SK-N-SH (cell line): ENCODE measurements around the gene RAB17. TPM values are rescaled to one million over a fixed set of nuclear protein-coding genes. Genes with fewer than 3 reads are reported as not detected.

ENCODE experiments used
- CTCF ChIA-PET: fragments of 300-600, 350-600 bp; formaldehyde crosslinking; extraction: SDS; loops from one replicate; lab custom pipeline; 2021; lab: Yijun Ruan, JAX
- POLR2A ChIA-PET: fragments of 350-600 bp; sonication (Branson Sonifier 250); formaldehyde crosslinking; extraction: SDS; loops from one replicate; lab custom pipeline; 2020; ENCODE audit warnings: antibody characterized with exemption, inconsistent platforms; lab: Yijun Ruan, JAX
- DNase-seq: peaks from one replicate; pipeline ENCODE4 v3.0.0; 2012
- H2AFZ ChIP-seq: fragments of 200-600 bp; sonication (generic); 2 replicates; pipeline ENCODE4 v1.8.1; 2016; ENCODE audit warnings: antibody characterized with exemption, mild to moderate bottlenecking, low read depth
- H3F3A ChIP-seq: fragments of 200-600 bp; sonication (generic); replicated peaks from 2 replicates; pipeline ENCODE3; 2016; ENCODE audit warnings: antibody characterized with exemption, mild to moderate bottlenecking; ENCODE audit not compliant: insufficient read depth
- H3K27ac ChIP-seq, 2 experiments: fragments of 200-500 bp in 1 of 2; fragments of 200-600 bp in 1 of 2; sonication (Bioruptor generic) in 1 of 2; sonication (generic), shearing (Covaris generic) in 1 of 2; 2 replicates each; pipeline versions ENCODE4 v1.5.1 to v1.6.1; 2014 to 2016; ENCODE audit warnings: low read depth in 2 of 2, inconsistent platforms in 1 of 2, low read length in 1 of 2, mild to moderate bottlenecking in 1 of 2, mixed read lengths in 1 of 2
- H3K27me3 ChIP-seq: fragments of 200-600 bp; sonication (generic), shearing (Covaris generic); 2 replicates; pipeline ENCODE4 v1.6.1; 2016; ENCODE audit warnings: mixed run types; ENCODE audit not compliant: insufficient read depth
- H3K36me3 ChIP-seq, 2 experiments: fragments of 200-500 bp in 1 of 2; fragments of 200-600 bp in 1 of 2; sonication (Bioruptor generic) in 1 of 2; sonication (generic) in 1 of 2; replicated peaks in 1 of 2; 2 replicates each; pipeline versions ENCODE3 to v1.5.1; 2014 to 2016; ENCODE audit warnings: low read length in 1 of 2, mild to moderate bottlenecking in 1 of 2; ENCODE audit not compliant: insufficient read depth in 2 of 2, control insufficient read depth in 1 of 2
- H3K4me1 ChIP-seq, 2 experiments: fragments of 200-500 bp in 1 of 2; fragments of 200-600 bp in 1 of 2; sonication (Bioruptor generic) in 1 of 2; sonication (generic), shearing (Covaris generic) in 1 of 2; 2 replicates each; pipeline versions ENCODE4 v1.5.1 to v1.6.1; 2014 to 2016; ENCODE audit warnings: low read depth in 1 of 2, low read length in 1 of 2, mixed run types in 1 of 2; ENCODE audit not compliant: insufficient read depth in 2 of 2, control insufficient read depth in 1 of 2
- H3K4me2 ChIP-seq: fragments of 200-600 bp; sonication (generic), shearing (Covaris generic); 2 replicates; pipeline ENCODE4 v1.6.1; 2017; ENCODE audit warnings: mixed run types
- H3K4me3 ChIP-seq, 2 experiments: fragments of 200-500 bp in 1 of 2; fragments of 200-600 bp in 1 of 2; sonication (Bioruptor generic) in 1 of 2; sonication (generic), shearing (Covaris generic) in 1 of 2; 2 replicates each; pipeline versions ENCODE4 v1.5.1 to v1.8.1; 2014 to 2016; ENCODE audit warnings: low read depth in 2 of 2, inconsistent platforms in 1 of 2, low read length in 1 of 2, mild to moderate bottlenecking in 1 of 2, mixed read lengths in 1 of 2, moderate library complexity in 1 of 2
- H3K79me2 ChIP-seq: fragments of 200-600 bp; sonication (generic); 2 replicates; pipeline ENCODE4 v1.8.1; 2017; ENCODE audit warnings: mild to moderate bottlenecking; ENCODE audit not compliant: insufficient read depth
- H3K9ac ChIP-seq: fragments of 200-600 bp; sonication (generic); 2 replicates; pipeline ENCODE4 v1.6.1; 2017; ENCODE audit warnings: mixed run types
- H3K9me2 ChIP-seq: fragments of 200-600 bp; sonication (generic); 2 replicates; pipeline ENCODE4 v1.6.1; 2017; ENCODE audit warnings: mixed run types
- H3K9me3 ChIP-seq: fragments of 200-600 bp; sonication (generic); 2 replicates; pipeline ENCODE4 v1.6.1; 2017; ENCODE audit warnings: mixed run types, mild to moderate bottlenecking, moderate library complexity
- H4K20me1 ChIP-seq: fragments of 200-600 bp; sonication (generic); 2 replicates; pipeline ENCODE4 v1.6.1; 2017; ENCODE audit warnings: mild to moderate bottlenecking, mixed run types; ENCODE audit not compliant: insufficient read depth
- CHD2 ChIP-seq: fragments of 150-350 bp; IDR thresholded peaks from 2 replicates; pipeline ENCODE4 v1.6.1; 2018; ENCODE audit warnings: low read length; ENCODE audit not compliant: partially characterized antibody
- EZH2phosphoT487 ChIP-seq: fragments of 200-600 bp; sonication (generic); IDR thresholded peaks from 2 replicates; pipeline ENCODE4 v1.6.1; 2017; ENCODE audit warnings: low read depth, mixed run types, mild to moderate bottlenecking, antibody characterized with exemption, moderate library complexity, borderline replicate concordance
- FOXM1 ChIP-seq: IDR thresholded peaks from 2 replicates; pipeline ENCODE4 v1.4.0; 2012; ENCODE audit warnings: low read depth, mild to moderate bottlenecking
- GABPA ChIP-seq: IDR thresholded peaks from 2 replicates; pipeline ENCODE4 v1.4.0; 2012; ENCODE audit warnings: low read depth, mild to moderate bottlenecking
- NFIC ChIP-seq: IDR thresholded peaks from 2 replicates; pipeline ENCODE4 v1.4.0; 2012; ENCODE audit warnings: borderline replicate concordance
- POLR2AphosphoS5 ChIP-seq: IDR thresholded peaks from 2 replicates; pipeline ENCODE4 v1.6.1; 2012; ENCODE audit warnings: low read depth, low read length
- RCOR1 ChIP-seq: fragments of 150-350 bp; IDR thresholded peaks from 2 replicates; pipeline ENCODE4 v1.6.1; 2017; ENCODE audit warnings: antibody characterized with exemption, low read length
- RFX5 ChIP-seq: IDR thresholded peaks from 2 replicates; pipeline ENCODE4 v1.6.1; 2012; ENCODE audit warnings: mild to moderate bottlenecking, improper control_type of control experiment, low read length
- SMC3 ChIP-seq: IDR thresholded peaks from 2 replicates; pipeline ENCODE4 v1.6.1; 2012; ENCODE audit warnings: low read depth, low read length, improper control_type of control experiment
- TAF1 ChIP-seq: IDR thresholded peaks from 2 replicates; pipeline ENCODE4 v1.6.1; 2012; ENCODE audit warnings: low read depth, mild to moderate bottlenecking, low read length, moderate library complexity, borderline replicate concordance
- TEAD4 ChIP-seq: IDR thresholded peaks from 2 replicates; pipeline ENCODE4 v1.4.0; 2012; ENCODE audit warnings: mild to moderate bottlenecking, borderline replicate concordance; ENCODE audit not compliant: insufficient read depth
- YY1 ChIP-seq: IDR thresholded peaks from 2 replicates; pipeline ENCODE4 v1.4.0; 2012; ENCODE audit warnings: low read depth, mild to moderate bottlenecking
- WGBS: methylation state at CpG from one replicate; pipeline ENCODE4 v1.1.6; 2017; ENCODE audit warnings: low lambda C conversion rate; 5-methylcytosine and 5-hydroxymethylcytosine counted together
- polyA plus RNA-seq, 3 experiments: library from polyadenylated mRNA; depleted of rRNA; stranded (reverse); fragments of >200 nt; gene quantifications; 2 replicates each; pipeline ENCODE4 v1.2.3, GENCODE V29; 2012
- TF ChIP-seq, protein P1 (sequence below): IDR thresholded peaks from 2 replicates; pipeline ENCODE4; 2012

RAB17 gene
- polyA plus RNA-seq, 1 of the 3 experiments (the other 2 are of a cell fraction) = 0.10 TPM

DNA sequence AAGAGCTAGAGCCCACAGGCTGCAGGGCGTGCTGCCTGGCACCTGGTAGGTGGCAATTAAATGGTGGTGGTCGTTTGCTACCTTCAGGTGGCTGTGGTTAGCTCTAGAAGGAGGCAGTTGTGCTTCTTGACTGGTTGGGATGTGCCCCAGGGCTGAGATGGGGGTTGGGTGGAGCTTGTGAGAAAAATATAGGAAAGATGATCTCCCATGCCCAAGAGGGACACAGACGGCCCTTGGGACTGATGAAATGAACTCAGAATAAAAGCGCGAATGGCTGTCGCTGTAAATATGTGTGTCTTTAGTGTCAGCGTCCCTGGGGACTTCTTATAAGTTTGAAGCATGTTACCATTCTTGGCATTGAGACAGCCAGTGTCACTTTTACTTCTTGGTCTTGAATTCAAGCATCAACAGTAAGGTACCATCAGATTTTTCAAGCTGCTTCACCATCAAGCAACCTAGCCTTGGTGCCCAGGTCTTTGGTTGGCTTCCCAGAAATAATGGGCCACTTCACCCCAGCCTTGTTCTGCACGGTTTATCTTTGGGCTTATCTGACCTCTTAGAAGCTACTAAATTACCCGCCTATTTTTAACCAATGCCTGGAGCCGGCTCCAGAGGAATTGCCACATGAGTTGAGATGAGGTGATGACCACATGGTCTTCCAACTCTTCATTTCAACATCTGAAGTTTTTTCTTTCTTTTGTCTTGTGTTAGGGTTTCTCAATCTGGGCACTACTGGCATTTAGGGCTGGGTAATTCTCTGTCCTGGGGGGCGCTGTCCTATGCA, 48.7 kb upstream of the RAB17 start:
- WGBS = 87% methylated on average over 11 of the region's 11 CpGs
- no peak overlapping the region for H3K27ac ChIP-seq
- no peak overlapping the region for H3K9ac ChIP-seq
- CTCF ChIA-PET = interaction anchor here (1.0 to 2.1 kb wide), 7 partner anchors 11 to 126 kb away, joined by 3 to 7 read pairs (median 4); no protein-coding TSS in a partner anchor
- no peak for TF ChIP-seq RCOR1
- no peak for TF ChIP-seq POLR2AphosphoS5
- TF ChIP-seq SMC3 = no peak
- TF ChIP-seq YY1 = no peak
- TF ChIP-seq TEAD4 = no peak
- no peak for TF ChIP-seq GABPA
- H3K27me3 ChIP-seq = no peaks in the 10 kb centered on the region; the same call in 1 of the 2 replicates
- H3K4me1 ChIP-seq = no peaks in the 10 kb centered on the region; a peak in 1 of 4 replicates
- 0 out of 2 replicates have a peak, but pooled peaks cover 4% of the 10 kb centered on the region for H3K9me3 ChIP-seq
- no peak overlapping the region for H3K4me3 ChIP-seq
- no peaks in the 10 kb centered on the region for H3K9me2 ChIP-seq
- POLR2A ChIA-PET = no interaction called here
- H3F3A ChIP-seq = peaks cover 3% of the 10 kb centered on the region
- no peaks in the 10 kb centered on the region for H4K20me1 ChIP-seq
- peaks cover 4 to 17% of the 10 kb centered on the region in 2 experiments for H3K36me3 ChIP-seq
- no peak for DNase-seq
- H3K79me2 ChIP-seq = peaks cover 93% of the 10 kb centered on the region
- no peak overlapping the region for H2AFZ ChIP-seq
- no peak overlapping the region for H3K4me2 ChIP-seq

DNA sequence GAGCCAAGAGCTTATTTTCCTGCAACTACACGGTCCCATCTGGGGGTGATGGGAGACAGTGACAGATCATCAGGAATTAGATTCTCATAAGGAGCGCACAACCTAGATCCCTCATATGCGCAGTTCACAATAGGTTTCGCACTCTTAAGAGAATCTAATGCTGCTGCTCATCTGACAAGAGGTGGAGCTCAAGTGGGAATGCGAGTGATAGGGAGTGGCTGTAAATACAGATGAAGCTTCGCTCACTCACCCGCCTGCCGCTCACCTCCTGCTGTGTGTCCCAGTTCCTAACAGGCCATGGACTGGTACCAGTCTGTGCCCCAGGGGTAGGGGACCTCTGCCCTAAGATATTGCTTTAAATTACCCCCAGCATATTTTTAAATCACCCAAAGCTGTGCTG, 47.6 kb upstream of the RAB17 start:
- DNase-seq = no peak
- no peak overlapping the region for H3K4me2 ChIP-seq
- peaks cover 93% of the 10 kb centered on the region for H3K79me2 ChIP-seq
- WGBS = 95% methylated on average over 8 of the region's 8 CpGs
- no peak overlapping the region for H2AFZ ChIP-seq
- H3K4me3 ChIP-seq = no peak overlapping the region
- no peak overlapping the region for H3K27ac ChIP-seq
- H3K36me3 ChIP-seq = peaks cover 2 to 23% of the 10 kb centered on the region in 2 experiments
- 0 out of 2 replicates have a peak, but pooled peaks cover 4% of the 10 kb centered on the region for H3K9me3 ChIP-seq
- CTCF ChIA-PET = interaction anchor here (1.6 to 2.1 kb wide), 3 partner anchors 10 to 109 kb away, joined by 4 to 7 read pairs (median 6); no protein-coding TSS in a partner anchor
- H3K9me2 ChIP-seq = no peaks in the 10 kb centered on the region
- TF ChIP-seq YY1 (no peak), FOXM1 (no peak), EZH2phosphoT487 (no peak), RFX5 (no peak), RCOR1 (no peak), CHD2 (no peak), NFIC (no peak), TAF1 (no peak)
- TF ChIP-seq, protein P1, sequence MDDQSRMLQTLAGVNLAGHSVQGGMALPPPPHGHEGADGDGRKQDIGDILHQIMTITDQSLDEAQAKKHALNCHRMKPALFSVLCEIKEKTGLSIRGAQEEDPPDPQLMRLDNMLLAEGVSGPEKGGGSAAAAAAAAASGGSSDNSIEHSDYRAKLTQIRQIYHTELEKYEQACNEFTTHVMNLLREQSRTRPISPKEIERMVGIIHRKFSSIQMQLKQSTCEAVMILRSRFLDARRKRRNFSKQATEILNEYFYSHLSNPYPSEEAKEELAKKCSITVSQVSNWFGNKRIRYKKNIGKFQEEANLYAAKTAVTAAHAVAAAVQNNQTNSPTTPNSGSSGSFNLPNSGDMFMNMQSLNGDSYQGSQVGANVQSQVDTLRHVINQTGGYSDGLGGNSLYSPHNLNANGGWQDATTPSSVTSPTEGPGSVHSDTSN = no peak
- H4K20me1 ChIP-seq = no peaks in the 10 kb centered on the region
- POLR2A ChIA-PET = no interaction called here
- no peaks in the 10 kb centered on the region for H3F3A ChIP-seq
- H3K4me1 ChIP-seq = no peaks in the 10 kb centered on the region; a peak in 1 of 4 replicates
- H3K27me3 ChIP-seq = no peaks in the 10 kb centered on the region; the same call in 1 of the 2 replicates
- H3K9ac ChIP-seq = no peak overlapping the region
